HL-60/S4 treated with retinoic acid at 250 ng/mL for 4 days and 3 days (cell line): Measurements from ENCODE around the gene SH3RF3.

Source experiments
- in situ Hi-C: fragments of 300-500 bp; cut with MboI; formaldehyde crosslinking; loops from 2 replicates; pipeline ENCODE4 v1.7.0; 2022; ENCODE audit warnings: low sequenced_read_pairs

Gene SH3RF3

GRCh38 chr2:109176928-109177327 lies 47.9 kb downstream of the SH3RF3 start:
- in situ Hi-C loops, result no loop called here

- in situ Hi-C loops, result no loop called here
Measured at GRCh38 chr2:109177635-109178034, 48.6 kb downstream of the SH3RF3 start.

- in situ Hi-C loops, result no loop called here
Measured at GRCh38 chr2:109178968-109179367, 50.0 kb downstream of the SH3RF3 start.

GRCh38 chr2:109180786-109181185 lies 51.8 kb downstream of the SH3RF3 start:
- in situ Hi-C loops, result no loop called here

- in situ Hi-C loops, result no loop called here
Measured at GRCh38 chr2:109182426-109182825, 53.4 kb downstream of the SH3RF3 start.

- in situ Hi-C loops, result no loop called here
Measured at GRCh38 chr2:109183871-109184270, 54.9 kb downstream of the SH3RF3 start.

- in situ Hi-C loops, result no loop called here
Measured at GRCh38 chr2:109184368-109184767, 55.4 kb downstream of the SH3RF3 start.

GRCh38 chr2:109185338-109185737 lies 56.3 kb downstream of the SH3RF3 start:
- in situ Hi-C loops, result no loop called here

- in situ Hi-C loops, result no loop called here
Measured at GRCh38 chr2:109185821-109186570, 57.0 kb downstream of the SH3RF3 start.

GRCh38 chr2:109186656-109187250 lies 57.7 kb downstream of the SH3RF3 start:
- in situ Hi-C loops, result no loop called here

GRCh38 chr2:109187711-109188495 lies 58.9 kb downstream of the SH3RF3 start:
- in situ Hi-C loops, result no loop called here

- in situ Hi-C loops, result no loop called here
Measured at GRCh38 chr2:109188496-109188890, 59.5 kb downstream of the SH3RF3 start.

GRCh38 chr2:109188898-109189297 lies 59.9 kb downstream of the SH3RF3 start:
- in situ Hi-C loops, result no loop called here

- in situ Hi-C loops, result no loop called here
Measured at GRCh38 chr2:109189751-109190150, 60.7 kb downstream of the SH3RF3 start.

GRCh38 chr2:109193807-109194619 lies 65.0 kb downstream of the SH3RF3 start:
- in situ Hi-C loops, result no loop called here

GRCh38 chr2:109194620-109194937 lies 65.6 kb downstream of the SH3RF3 start:
- in situ Hi-C loops, result no loop called here

- in situ Hi-C loops, result no loop called here
Measured at GRCh38 chr2:109195193-109196045, 66.4 kb downstream of the SH3RF3 start.

GRCh38 chr2:109196081-109196875 lies 67.3 kb downstream of the SH3RF3 start:
- in situ Hi-C loops, result no loop called here
